GM10266 (cell line): ENCODE measurements around the gene MOCS1.

Source experiments
- DNase-seq: peaks from one replicate; pipeline ENCODE4 v3.0.0; 2012; ENCODE audit errors: extremely low spot score
- CTCF ChIP-seq: IDR thresholded peaks from 2 replicates; pipeline ENCODE4 v1.5.1; 2012; ENCODE audit warnings: mild to moderate bottlenecking, low read depth; ENCODE audit not compliant: control insufficient read depth, insufficient read depth; ENCODE audit errors: missing control alignments

MOCS1 gene

GRCh38 chr6:39938773-39939654 is 4.8 kb upstream of the MOCS1 start:
- DNase-seq, result no peak
- TF ChIP-seq CTCF, result no peak

GRCh38 chr6:39937686-39938333 is 3.5 kb upstream of the MOCS1 start:
- no peak for TF ChIP-seq CTCF
- no peak for DNase-seq

GRCh38 chr6:39936857-39937256 is 2.6 kb upstream of the MOCS1 start:
- TF ChIP-seq CTCF, result no peak

GRCh38 chr6:39935241-39935640 is 979 bp upstream of the MOCS1 start:
- no peak for TF ChIP-seq CTCF
- no peak for DNase-seq

More at GRCh38 chr6:39936857-39937256, 2.6 kb upstream of the MOCS1 start:
- DNase-seq, result no peak

- no peak for TF ChIP-seq CTCF
These were observed 562 bp downstream of the MOCS1 start for GRCh38 chr6:39933669-39934130.

GRCh38 chr6:39932386-39932910 is 1.8 kb downstream of the MOCS1 start:
- DNase-seq, result no peak

More at GRCh38 chr6:39933669-39934130, 562 bp downstream of the MOCS1 start:
- no peak for DNase-seq

More at GRCh38 chr6:39932386-39932910, 1.8 kb downstream of the MOCS1 start:
- no peak for TF ChIP-seq CTCF
